ENCODE data around the gene IL1RAP. TPM values are rescaled to one million over a fixed set of nuclear protein-coding genes. Genes with fewer than 3 reads are reported as not detected.

Gene IL1RAP
- total and polyA plus RNA-seq, 2 experiments from 2014 or later = 17.5 to 32.3 TPM

DNA sequence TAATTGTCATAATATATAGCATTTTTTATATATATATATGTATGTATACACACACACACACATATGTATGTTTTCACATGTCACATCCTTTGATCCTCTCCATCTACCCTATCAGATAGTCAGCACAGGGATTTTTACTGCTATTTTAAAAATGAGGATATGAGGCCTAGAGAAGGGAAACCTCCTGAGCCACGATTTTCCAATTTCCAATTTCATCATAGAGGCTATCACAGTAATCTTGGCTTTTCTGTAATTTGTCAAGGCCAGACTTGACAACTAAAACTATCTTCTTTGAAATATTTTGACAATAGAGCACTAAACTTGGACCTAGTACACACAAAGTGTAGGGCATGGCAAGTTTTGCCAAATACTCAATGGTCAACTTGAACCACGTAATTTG is 42.5 kb downstream of the IL1RAP start:
- Histone ChIP-seq H3K27me3 (replicated peaks; ENCODE audit: insufficient read depth) (no peaks in the 10 kb centered on the region), H3K27ac (no peak overlapping the region), H3K36me3 (ENCODE audit: low read depth) (peaks cover 22% of the 10 kb centered on the region; the same call in 1 of the 2 replicates), H3F3A (ENCODE audit: insufficient read depth) (no peaks in the 10 kb centered on the region), H3K79me2 (ENCODE audit: insufficient read depth) (peaks cover 60% of the 10 kb centered on the region), H4K20me1 (ENCODE audit: insufficient read depth) (no peaks in the 10 kb centered on the region), H3K9me3 (ENCODE audit: low read depth) (no peaks in the 10 kb centered on the region), H2AFZ (no peak overlapping the region), H3K9ac (no peak overlapping the region), H3K9me2 (ENCODE audit: insufficient read depth) (no peaks in the 10 kb centered on the region), H3K4me1 (ENCODE audit: insufficient read depth) (no peaks in the 10 kb centered on the region), H3K4me3 (no peak overlapping the region), H3K4me2 (ENCODE audit: unreplicated experiment) (no peak overlapping the region)
- in situ Hi-C loops (cut with MboI) = no loop called here
- 89 to 96% methylated on average over 2 of the region's 2 CpGs for WGBS, 2 experiments (ENCODE audit: low coverage in 1 of 2, low lambda C conversion rate in 2 of 2, missing lambda C conversion rate in 2 of 2)
- DNase-seq = no peak
- TF ChIP-seq EZH2phosphoT487 (IDR thresholded peaks at IDR 0.05; ENCODE audit: insufficient read depth, low read depth) (no peak), EZH2 (IDR thresholded peaks at IDR 0.05; ENCODE audit: insufficient read depth, poor library complexity, severe bottlenecking) (no peak)

DNA sequence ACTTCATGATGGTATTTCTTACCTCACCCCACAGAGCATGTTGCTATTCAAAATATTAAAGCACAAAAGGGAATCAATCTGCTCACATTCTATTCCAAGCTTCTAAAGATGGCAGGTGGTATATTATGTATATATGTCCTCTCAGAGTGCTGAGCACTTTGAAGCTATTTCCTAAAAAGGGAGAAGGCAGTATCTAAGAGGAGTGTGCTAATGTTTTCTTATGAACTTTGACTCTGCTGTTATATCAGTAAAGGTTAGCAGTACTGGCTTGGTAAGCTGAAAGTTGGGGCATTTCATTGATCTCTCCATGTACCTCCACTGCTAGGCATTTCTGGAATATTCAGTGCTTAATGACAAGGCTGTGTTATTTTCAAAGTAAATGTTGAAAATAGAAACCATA is 43.4 kb downstream of the IL1RAP start:
- DNase-seq = no peak
- no peak overlapping the region for H2AFZ ChIP-seq
- no peaks in the 10 kb centered on the region for H3K27me3 ChIP-seq (replicated peaks; ENCODE audit: insufficient read depth)
- in situ Hi-C loops (cut with MboI) = no loop called here
- no peak overlapping the region for H3K4me2 ChIP-seq (ENCODE audit: unreplicated experiment)
- TF ChIP-seq EZH2phosphoT487 (IDR thresholded peaks at IDR 0.05; ENCODE audit: insufficient read depth, low read depth) = no peak
- no peak for TF ChIP-seq EZH2 (IDR thresholded peaks at IDR 0.05; ENCODE audit: insufficient read depth, poor library complexity, severe bottlenecking)
- H4K20me1 ChIP-seq (ENCODE audit: insufficient read depth) = no peaks in the 10 kb centered on the region
- H3K9me3 ChIP-seq (ENCODE audit: low read depth) = no peaks in the 10 kb centered on the region
- no peak overlapping the region for H3K4me3 ChIP-seq
- peaks cover 20% of the 10 kb centered on the region; the same call in 1 of the 2 replicates for H3K36me3 ChIP-seq (ENCODE audit: low read depth)
- no peak overlapping the region for H3K27ac ChIP-seq
- H3K9me2 ChIP-seq (ENCODE audit: insufficient read depth) = no peaks in the 10 kb centered on the region
- H3K9ac ChIP-seq = no peak overlapping the region
- peaks cover 67% of the 10 kb centered on the region for H3K79me2 ChIP-seq (ENCODE audit: insufficient read depth)
- H3F3A ChIP-seq (ENCODE audit: insufficient read depth) = no peaks in the 10 kb centered on the region
- no peaks in the 10 kb centered on the region for H3K4me1 ChIP-seq (ENCODE audit: insufficient read depth)

DNA sequence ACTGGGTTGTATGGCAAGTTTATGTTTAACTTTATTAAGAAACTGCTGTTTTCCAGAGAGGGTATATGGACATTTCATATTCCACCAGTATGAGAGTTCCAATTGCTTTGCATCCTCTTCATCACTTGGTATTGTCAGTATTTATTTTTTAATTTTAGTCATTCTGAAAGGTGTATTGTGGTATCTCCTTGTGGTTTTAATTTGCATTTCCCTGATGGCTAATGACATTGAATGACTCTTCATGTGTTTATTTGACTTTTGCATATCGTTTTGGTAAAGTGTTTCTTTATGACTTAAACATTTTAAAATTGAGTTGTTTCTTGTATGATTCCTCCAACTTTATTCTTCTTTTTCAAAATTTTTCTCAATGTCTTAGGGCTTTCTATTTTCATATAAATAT is 44.4 kb downstream of the IL1RAP start:
- no peak overlapping the region for H3K9ac ChIP-seq
- no peak for TF ChIP-seq EZH2phosphoT487 (IDR thresholded peaks at IDR 0.05; ENCODE audit: insufficient read depth, low read depth)
- no peak for TF ChIP-seq EZH2 (IDR thresholded peaks at IDR 0.05; ENCODE audit: insufficient read depth, poor library complexity, severe bottlenecking)
- H3K79me2 ChIP-seq (ENCODE audit: insufficient read depth) = peaks cover 59% of the 10 kb centered on the region
- H3K4me3 ChIP-seq = no peak overlapping the region
- H2AFZ ChIP-seq = no peak overlapping the region
- H3K27me3 ChIP-seq (replicated peaks; ENCODE audit: insufficient read depth) = no peaks in the 10 kb centered on the region
- no peak overlapping the region for H3K4me2 ChIP-seq (ENCODE audit: unreplicated experiment)
- no peaks in the 10 kb centered on the region for H3F3A ChIP-seq (ENCODE audit: insufficient read depth)
- no peak overlapping the region for H3K27ac ChIP-seq
- no peaks in the 10 kb centered on the region for H4K20me1 ChIP-seq (ENCODE audit: insufficient read depth)
- in situ Hi-C loops (cut with MboI) = no loop called here
- 0 out of 2 replicates have a peak, but pooled peaks cover 10% of the 10 kb centered on the region for H3K36me3 ChIP-seq (ENCODE audit: low read depth)
- 86 to 96% methylated on average over 1 of the region's 1 CpG for WGBS, 2 experiments (ENCODE audit: low coverage in 1 of 2, low lambda C conversion rate in 2 of 2, missing lambda C conversion rate in 2 of 2)
- no peaks in the 10 kb centered on the region for H3K4me1 ChIP-seq (ENCODE audit: insufficient read depth)
- no peaks in the 10 kb centered on the region for H3K9me2 ChIP-seq (ENCODE audit: insufficient read depth)
- no peaks in the 10 kb centered on the region for H3K9me3 ChIP-seq (ENCODE audit: low read depth)
- DNase-seq = no peak

DNA sequence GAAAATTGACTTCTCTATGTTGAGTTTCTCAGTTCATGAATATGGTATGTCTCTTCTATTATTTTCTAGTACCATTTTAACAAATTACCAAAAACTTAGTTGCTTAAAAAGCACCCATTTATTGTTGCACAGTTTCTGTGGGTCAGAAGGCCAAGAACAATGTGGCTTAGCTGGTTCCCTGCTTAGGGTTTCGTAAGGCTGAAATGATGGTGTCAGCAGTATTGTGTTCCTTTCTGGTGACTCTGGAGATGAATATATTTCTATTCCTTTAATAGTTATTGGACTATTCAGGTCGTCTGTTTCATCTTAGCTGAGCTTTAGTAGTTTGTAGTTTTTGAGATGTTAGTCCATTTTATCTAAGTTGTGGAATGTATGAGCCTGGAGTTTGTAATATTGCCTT is 44.9 kb downstream of the IL1RAP start:
- no peak for TF ChIP-seq EZH2phosphoT487 (IDR thresholded peaks at IDR 0.05; ENCODE audit: insufficient read depth, low read depth)
- TF ChIP-seq EZH2 (IDR thresholded peaks at IDR 0.05; ENCODE audit: insufficient read depth, poor library complexity, severe bottlenecking) = no peak
- Histone ChIP-seq H3K27me3 (replicated peaks; ENCODE audit: insufficient read depth) (no peaks in the 10 kb centered on the region), H2AFZ (no peak overlapping the region), H3K9me3 (ENCODE audit: low read depth) (no peaks in the 10 kb centered on the region), H3F3A (ENCODE audit: insufficient read depth) (no peaks in the 10 kb centered on the region), H3K79me2 (ENCODE audit: insufficient read depth) (peaks cover 57% of the 10 kb centered on the region), H3K27ac (no peak overlapping the region), H3K4me3 (no peak overlapping the region), H3K36me3 (ENCODE audit: low read depth) (0 out of 2 replicates have a peak, but pooled peaks cover 10% of the 10 kb centered on the region), H3K9ac (no peak overlapping the region), H3K4me1 (ENCODE audit: insufficient read depth) (no peaks in the 10 kb centered on the region), H4K20me1 (ENCODE audit: insufficient read depth) (no peaks in the 10 kb centered on the region), H3K9me2 (ENCODE audit: insufficient read depth) (no peaks in the 10 kb centered on the region), H3K4me2 (ENCODE audit: unreplicated experiment) (no peak overlapping the region)
- 97 to 100% methylated on average over 2 of the region's 2 CpGs for WGBS, 2 experiments (ENCODE audit: low coverage in 1 of 2, low lambda C conversion rate in 2 of 2, missing lambda C conversion rate in 2 of 2)
- in situ Hi-C loops (cut with MboI) = no loop called here
- DNase-seq = no peak

Data from GM23248 (cell line).